GM12864 (cell line): Measurements from ENCODE around the gene SEMA6D.

Experiments
- DNase-seq: peaks from one replicate; pipeline ENCODE4 v3.0.0-alpha.2; 2011; ENCODE audit warnings: low read depth
- H3K4me3 ChIP-seq: 2 replicates; pipeline ENCODE4 v1.5.1; 2011; ENCODE audit warnings: mild to moderate bottlenecking, low read depth, low read length, control low read depth
- CTCF ChIP-seq: IDR thresholded peaks from 2 replicates; pipeline ENCODE4 v1.5.1; 2011; ENCODE audit warnings: low read depth, mild to moderate bottlenecking, moderate library complexity, low read length, control low read depth, inconsistent platforms; ENCODE audit errors: missing control alignments

Gene SEMA6D

DNA sequence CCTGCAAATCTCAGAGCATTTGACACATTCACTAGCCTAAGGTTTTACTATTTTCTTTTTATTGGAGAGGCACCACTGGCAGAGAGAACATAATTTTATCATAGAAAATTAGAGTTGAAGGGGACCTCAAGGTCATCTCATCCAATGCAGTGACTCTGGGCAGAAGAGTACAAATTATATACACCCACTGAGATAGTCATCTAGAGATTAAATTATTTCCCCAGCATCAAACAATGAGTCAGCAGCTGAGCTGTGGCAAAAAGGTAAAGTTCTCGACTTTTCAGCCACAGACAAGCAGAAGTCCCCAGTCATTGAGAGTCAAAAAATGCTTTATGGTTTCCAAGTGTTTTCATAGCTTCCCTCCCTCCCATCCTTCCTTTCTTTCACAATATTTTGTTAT is 39.3 kb upstream of the SEMA6D start:
- H3K4me3 ChIP-seq, result no peak overlapping the region
- DNase-seq, result no peak
- no peak for TF ChIP-seq CTCF

- DNase-seq, result no peak
- TF ChIP-seq CTCF, result no peak
- H3K4me3 ChIP-seq, result no peak overlapping the region
Measured at GRCh38 chr15:47682661-47683060, 34.6 kb upstream of the SEMA6D start.

- DNase-seq, result no peak
- TF ChIP-seq CTCF, result no peak
- H3K4me3 ChIP-seq, result no peak overlapping the region
Measured at GRCh38 chr15:47685141-47685870, 32.0 kb upstream of the SEMA6D start.

GRCh38 chr15:47688573-47689086 is 28.7 kb upstream of the SEMA6D start:
- TF ChIP-seq CTCF, result no peak
- no peak for DNase-seq

GRCh38 chr15:47689660-47690059 is 27.6 kb upstream of the SEMA6D start:
- TF ChIP-seq CTCF, result no peak
- no peak for DNase-seq
- no peak overlapping the region for H3K4me3 ChIP-seq

More at GRCh38 chr15:47688573-47689086, 28.7 kb upstream of the SEMA6D start:
- no peak overlapping the region for H3K4me3 ChIP-seq

DNA sequence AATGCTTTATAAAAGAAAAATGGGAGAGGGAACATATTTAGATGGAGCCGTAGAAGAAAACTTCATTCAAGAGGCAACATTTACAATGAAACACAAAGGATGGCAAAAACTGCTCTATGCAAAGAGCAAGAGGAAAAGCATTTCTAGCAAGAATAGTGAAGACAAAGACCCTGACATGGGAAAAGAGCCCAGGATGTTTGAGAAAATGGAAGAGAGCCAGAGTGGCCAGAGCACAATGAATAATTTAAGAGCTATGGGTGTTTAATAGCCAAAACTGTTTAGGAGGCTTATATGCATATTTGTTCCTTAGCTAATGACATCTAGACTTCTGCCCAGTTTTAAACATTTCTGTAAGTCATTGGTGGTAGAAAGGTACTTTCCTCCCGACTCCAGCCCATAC is 25.4 kb upstream of the SEMA6D start:
- no peak for DNase-seq
- no peak overlapping the region for H3K4me3 ChIP-seq
- TF ChIP-seq CTCF, result no peak

GRCh38 chr15:47696351-47696750 is 21.0 kb upstream of the SEMA6D start:
- no peak for TF ChIP-seq CTCF
- no peak for DNase-seq
- no peak overlapping the region for H3K4me3 ChIP-seq
